Measurements from ENCODE around the gene CHADL. TPM values are rescaled to one million over a fixed set of nuclear protein-coding genes. Genes with fewer than 3 reads are reported as not detected.
A peak's percentile ranks its signal among the peaks of the same experiment; 100 is the strongest.

CHADL gene
- total RNA-seq, 1 donor from 2014 or later: 0.61 TPM

- Mint-ChIP-seq H3K4me3 (no peak overlapping the region), H3K36me3 (ENCODE audit: low read depth) (no peaks in the 10 kb centered on the region), H3K4me1 (no peaks in the 10 kb centered on the region), H3K27me3 (ENCODE audit: low read depth) (no peaks in the 10 kb centered on the region), H3K27ac (ENCODE audit: unreplicated experiment) (peak overlapping the region; percentile 89), H3K9me3 (no peaks in the 10 kb centered on the region)
- TF ChIP-seq CTCF (conservative IDR thresholded peaks at IDR 0.05): no peak
- DNase-seq (ENCODE audit: low read depth, low spot score): no peak
Observed at GRCh38 chr22:41226723-41227655, 13.7 kb downstream of the CHADL start.

- H3K36me3 Mint-ChIP-seq (ENCODE audit: low read depth): peaks cover 2% of the 10 kb centered on the region
- TF ChIP-seq CTCF (conservative IDR thresholded peaks at IDR 0.05): no peak
- no peak overlapping the region for H3K4me3 Mint-ChIP-seq
- no peak overlapping the region for H3K27ac Mint-ChIP-seq (ENCODE audit: unreplicated experiment)
- no peaks in the 10 kb centered on the region for H3K9me3 Mint-ChIP-seq
- H3K4me1 Mint-ChIP-seq: no peaks in the 10 kb centered on the region
- H3K27me3 Mint-ChIP-seq (ENCODE audit: low read depth): no peaks in the 10 kb centered on the region
- DNase-seq (ENCODE audit: low read depth, low spot score): no peak
Observed at GRCh38 chr22:41223535-41223934, 17.2 kb downstream of the CHADL start.

- Mint-ChIP-seq H3K4me1 (peaks cover 3% of the 10 kb centered on the region), H3K36me3 (ENCODE audit: low read depth) (peaks cover 2% of the 10 kb centered on the region), H3K27ac (ENCODE audit: unreplicated experiment) (peak overlapping the region; percentile 50), H3K4me3 (no peak overlapping the region), H3K27me3 (ENCODE audit: low read depth) (no peaks in the 10 kb centered on the region), H3K9me3 (no peaks in the 10 kb centered on the region)
- DNase-seq (ENCODE audit: low read depth, low spot score): no peak
- no peak for TF ChIP-seq CTCF (conservative IDR thresholded peaks at IDR 0.05)
Observed at GRCh38 chr22:41222846-41223507, 17.8 kb downstream of the CHADL start.

DNA sequence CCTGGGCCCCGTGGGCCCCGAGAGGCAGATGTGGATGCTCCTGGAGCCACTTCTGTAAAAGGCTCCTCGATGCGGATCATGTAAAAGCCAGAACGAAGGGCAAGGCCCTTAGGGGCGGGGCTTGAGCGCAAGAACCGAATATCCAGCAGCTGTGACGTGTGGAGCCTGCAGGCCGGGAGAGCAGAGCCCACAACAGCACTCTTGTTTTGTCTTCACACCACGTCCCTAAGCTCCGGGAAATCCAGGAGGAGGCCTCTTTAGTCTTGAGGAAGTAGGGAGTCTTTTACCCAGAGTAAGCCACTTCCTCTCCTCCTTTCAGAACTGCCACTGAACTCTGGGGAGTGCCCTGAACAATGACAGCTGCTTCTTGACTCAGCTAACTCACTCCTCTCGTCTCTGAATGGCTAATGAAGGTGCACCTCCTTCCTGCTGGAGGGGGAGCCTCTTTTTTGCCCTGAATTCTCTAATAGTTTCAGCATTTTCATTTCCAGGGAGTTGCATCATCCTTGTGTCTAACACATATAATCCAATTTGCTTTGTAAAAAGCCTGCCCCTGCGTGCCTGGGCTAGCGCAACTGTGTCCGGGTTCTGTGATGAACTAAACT lies 23.1 kb downstream of the CHADL start:
- Mint-ChIP-seq H3K27me3 (ENCODE audit: low read depth) (no peaks in the 10 kb centered on the region), H3K36me3 (ENCODE audit: low read depth) (peaks cover 36% of the 10 kb centered on the region), H3K9me3 (peaks cover 3% of the 10 kb centered on the region), H3K4me1 (peaks cover 20% of the 10 kb centered on the region), H3K27ac (ENCODE audit: unreplicated experiment) (peak overlapping the region; percentile 94), H3K4me3 (peak overlapping the region; percentile 38)
- peak; percentile 50 for DNase-seq (ENCODE audit: low read depth, low spot score)
- no peak for TF ChIP-seq CTCF (conservative IDR thresholded peaks at IDR 0.05)

DNA sequence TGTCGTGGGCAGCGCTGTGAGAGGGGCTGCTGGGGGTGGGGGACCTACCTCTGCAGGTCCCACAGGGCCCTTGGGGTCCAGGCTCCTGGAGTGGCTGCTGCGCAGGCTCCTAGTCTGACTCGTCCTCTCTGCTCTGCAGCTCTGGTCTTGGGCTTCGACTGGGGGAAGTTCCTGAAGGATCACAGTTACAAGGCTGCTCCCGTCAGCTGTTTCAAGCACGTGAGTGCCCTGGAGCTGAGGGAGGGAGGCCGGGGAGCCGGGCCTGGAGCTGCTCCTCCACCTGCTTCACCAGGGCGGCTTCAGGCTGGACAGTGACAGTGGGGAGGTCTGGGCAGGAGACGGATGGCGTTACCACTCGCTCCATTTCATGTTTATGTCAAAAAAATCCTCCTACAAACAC lies 23.7 kb downstream of the CHADL start:
- no peaks in the 10 kb centered on the region for H3K27me3 Mint-ChIP-seq (ENCODE audit: low read depth)
- H3K36me3 Mint-ChIP-seq (ENCODE audit: low read depth): peaks cover 38% of the 10 kb centered on the region
- H3K4me1 Mint-ChIP-seq: peaks cover 20% of the 10 kb centered on the region

More for the DNA sequence above, 23.7 kb downstream of the CHADL start:
- no peak overlapping the region for H3K27ac Mint-ChIP-seq (ENCODE audit: unreplicated experiment)
- no peak overlapping the region for H3K4me3 Mint-ChIP-seq
- peaks cover 3% of the 10 kb centered on the region for H3K9me3 Mint-ChIP-seq
- TF ChIP-seq CTCF (conservative IDR thresholded peaks at IDR 0.05): no peak
- DNase-seq (ENCODE audit: low read depth, low spot score): no peak

Data from neural crest cell (in vitro differentiated cells).